HCT116 (cell line): Measurements from ENCODE around the gene PRCP. TPM values are rescaled to one million over a fixed set of nuclear protein-coding genes. Genes with fewer than 3 reads are reported as not detected.

Experiments
- ATAC-seq: fragments of 200-7000 bp; cut with Tn5 transposase; 2 replicates; pipeline ENCODE4 v1.9.1; 2020; ENCODE audit warnings: mild to moderate bottlenecking, moderate library complexity
- BruUV-seq: library from RNA; stranded (reverse); fragments of 400-500 nt; replicated peaks from 2 replicates; lab custom pipeline; 2021; lab: Mats Ljungman, UMichigan
- CTCF ChIA-PET: fragments of 300-600 bp; sonication (Branson Sonifier 250); formaldehyde crosslinking; loops from one replicate; lab custom pipeline; 2021; ENCODE audit warnings: antibody characterized with exemption; lab: Charles Lee
- POLR2A ChIA-PET: fragments of 300-600, 350-600 bp; sonication (Branson Sonifier 250); formaldehyde crosslinking; loops from one replicate; lab custom pipeline; 2021; ENCODE audit warnings: antibody characterized with exemption; lab: Charles Lee
- RAD21 ChIA-PET, 2 experiments: fragments of 300-600 bp; sonication (Branson Sonifier 250); formaldehyde crosslinking; loops; one replicate each; lab custom pipeline; 2023; ENCODE audit warnings: low total read pairs in 2 of 2; ENCODE audit not compliant: uncharacterized antibody in 2 of 2, unreplicated experiment in 2 of 2, low non-redundant PET in 1 of 2; lab: Charles Lee
- DNase-seq: peaks from one replicate; pipeline ENCODE4 v3.0.0-alpha.2; 2010; ENCODE audit warnings: low read depth, low spot score
- H2AFZ ChIP-seq: fragments of 200-600 bp; shearing (Covaris generic), sonication (generic); 2 replicates; pipeline ENCODE4 v1.6.1; 2017; ENCODE audit warnings: low read depth, mixed run types, mixed read lengths, antibody characterized with exemption, low read length; ENCODE audit not compliant: poor library complexity, severe bottlenecking
- H3K27ac ChIP-seq: 2 replicates; pipeline ENCODE4 v1.5.1; 2012; ENCODE audit warnings: low read depth, low read length
- H3K27me3 ChIP-seq: fragments of 200-600 bp; sonication (generic); 2 replicates; pipeline ENCODE4 v1.6.1; 2016; ENCODE audit warnings: mixed run types, low read length, mixed read lengths; ENCODE audit not compliant: insufficient read depth
- H3K36me3 ChIP-seq, 2 experiments: fragments of 200-500 bp in 1 of 2; fragments of 200-600 bp in 1 of 2; sonication (Bioruptor generic) in 1 of 2; sonication (generic) in 1 of 2; 2 replicates each; pipeline versions ENCODE4 v1.5.1 to v1.6.1; 2014 to 2016; ENCODE audit warnings: low read length in 2 of 2, inconsistent platforms in 1 of 2, mixed read lengths in 1 of 2, mixed run types in 1 of 2; ENCODE audit not compliant: insufficient read depth in 2 of 2, control insufficient read depth in 1 of 2
- H3K4me1 ChIP-seq, 2 experiments: fragments of 200-600 bp in 1 of 2; sonication (generic) in 1 of 2; 2 replicates each; pipeline versions ENCODE4 v1.5.1 to v1.6.1; 2012 to 2017; ENCODE audit warnings: low read length in 2 of 2, inconsistent platforms in 1 of 2, mild to moderate bottlenecking in 1 of 2, mixed read lengths in 1 of 2, mixed run types in 1 of 2, moderate library complexity in 1 of 2; ENCODE audit not compliant: insufficient read depth in 2 of 2, control insufficient read depth in 1 of 2
- H3K4me2 ChIP-seq: fragments of 200-600 bp; sonication (generic); 2 replicates; pipeline ENCODE4 v1.6.1; 2017; ENCODE audit warnings: mixed run types, low read length, mixed read lengths
- H3K4me3 ChIP-seq, 2 experiments: fragments of 200-600 bp in 1 of 2; sonication (generic) in 1 of 2; replicated peaks in 1 of 2; 2 replicates each; pipeline ENCODE4 v1.5.1; 2011 to 2016; ENCODE audit warnings: low read length in 2 of 2, control low read depth in 1 of 2, low read depth in 1 of 2, mild to moderate bottlenecking in 1 of 2, mixed read lengths in 1 of 2, mixed run types in 1 of 2
- H3K79me2 ChIP-seq: fragments of 200-600 bp; sonication (generic); 2 replicates; pipeline ENCODE4 v1.6.1; 2017; ENCODE audit warnings: mild to moderate bottlenecking, mixed run types, low read length, moderate library complexity, mixed read lengths; ENCODE audit not compliant: insufficient read depth
- H3K9ac ChIP-seq: fragments of 200-600 bp; sonication (generic); 2 replicates; pipeline ENCODE4 v1.6.1; 2016; ENCODE audit warnings: low read length, mixed read lengths
- H3K9me2 ChIP-seq: fragments of 200-600 bp; sonication (generic), shearing (Covaris generic); 2 replicates; pipeline ENCODE4 v1.6.1; 2017; ENCODE audit warnings: mixed run types, mild to moderate bottlenecking, moderate library complexity; ENCODE audit not compliant: insufficient read depth
- H3K9me3 ChIP-seq, 2 experiments: fragments of 200-500 bp in 1 of 2; fragments of 200-600 bp in 1 of 2; sonication (Bioruptor generic) in 1 of 2; sonication (generic) in 1 of 2; 2 replicates each; pipeline ENCODE4 v1.6.1; 2014 to 2017; ENCODE audit warnings: low read length in 2 of 2, mixed read lengths in 2 of 2, inconsistent platforms in 1 of 2, low read depth in 1 of 2, mild to moderate bottlenecking in 1 of 2, mixed run types in 1 of 2, moderate library complexity in 1 of 2; ENCODE audit not compliant: control insufficient read depth in 1 of 2, insufficient read depth in 1 of 2
- H4K20me1 ChIP-seq: fragments of 200-600 bp; sonication (generic), shearing (Covaris generic); 2 replicates; pipeline ENCODE4 v1.6.1; 2017; ENCODE audit warnings: mixed run types, mild to moderate bottlenecking, moderate library complexity; ENCODE audit not compliant: insufficient read depth
- CEBPB ChIP-seq: IDR thresholded peaks from 2 replicates; pipeline ENCODE4 v1.6.1; 2012; ENCODE audit warnings: low read depth
- ELF1 ChIP-seq: IDR thresholded peaks from 2 replicates; pipeline ENCODE4 v1.6.1; 2012; ENCODE audit warnings: low read depth, borderline replicate concordance
- JUND ChIP-seq: IDR thresholded peaks from 2 replicates; pipeline ENCODE4 v1.6.1; 2012
- POLR2A ChIP-seq: IDR thresholded peaks from 2 replicates; pipeline ENCODE4 v1.7.0; 2011; ENCODE audit warnings: borderline replicate concordance; ENCODE audit not compliant: insufficient read depth, insufficient read length; ENCODE audit errors: extremely low read depth
- POLR2AphosphoS5 ChIP-seq: IDR thresholded peaks from 2 replicates; pipeline ENCODE4 v1.6.1; 2011; ENCODE audit warnings: mild to moderate bottlenecking, low read depth, low read length, moderate library complexity
- SP1 ChIP-seq: IDR thresholded peaks from 2 replicates; pipeline ENCODE4 v1.6.1; 2012; ENCODE audit warnings: low read depth
- TCF7L2 ChIP-seq: IDR thresholded peaks from 2 replicates; pipeline ENCODE4 v1.7.0; 2011; ENCODE audit warnings: borderline replicate concordance, inconsistent platforms; ENCODE audit not compliant: insufficient read depth, insufficient read length; ENCODE audit errors: extremely low read depth
- YY1 ChIP-seq: IDR thresholded peaks from 2 replicates; pipeline ENCODE4 v1.6.1; 2011; ENCODE audit warnings: low read length, low read depth, moderate library complexity, mild to moderate bottlenecking; ENCODE audit not compliant: insufficient replicate concordance; ENCODE audit errors: extremely low read depth
- ZFX ChIP-seq: fragments of 450-650 bp; IDR thresholded peaks from 2 replicates; pipeline ENCODE4 v1.6.1; 2017
- ZNF274 ChIP-seq: fragments of 200-500 bp; sonication (Bioruptor generic); IDR thresholded peaks from 2 replicates; pipeline ENCODE4 v1.6.1; 2014; ENCODE audit warnings: mild to moderate bottlenecking, low read depth, low read length, inconsistent platforms
- intact Hi-C: fragments of 100-400 bp; cut with micrococcal nuclease; formaldehyde crosslinking; loops from 2 replicates; pipeline ENCODE4 v1.10.0; 2022
- total RNA-seq: library from RNA; stranded (reverse); gene quantifications from one replicate; pipeline ENCODE4 v1.2.1, GENCODE V29; 2021; ENCODE audit not compliant: unreplicated experiment
- TF ChIP-seq, protein P1 (sequence below): IDR thresholded peaks from 2 replicates; pipeline ENCODE4 v1.6.1; 2012
- TF ChIP-seq, protein P2 (sequence below): IDR thresholded peaks from 2 replicates; pipeline ENCODE4 v1.6.1; 2012; ENCODE audit warnings: low read depth

Gene PRCP
- total RNA-seq, 1 experiment from 2014 or later, result 50.0 TPM

DNA sequence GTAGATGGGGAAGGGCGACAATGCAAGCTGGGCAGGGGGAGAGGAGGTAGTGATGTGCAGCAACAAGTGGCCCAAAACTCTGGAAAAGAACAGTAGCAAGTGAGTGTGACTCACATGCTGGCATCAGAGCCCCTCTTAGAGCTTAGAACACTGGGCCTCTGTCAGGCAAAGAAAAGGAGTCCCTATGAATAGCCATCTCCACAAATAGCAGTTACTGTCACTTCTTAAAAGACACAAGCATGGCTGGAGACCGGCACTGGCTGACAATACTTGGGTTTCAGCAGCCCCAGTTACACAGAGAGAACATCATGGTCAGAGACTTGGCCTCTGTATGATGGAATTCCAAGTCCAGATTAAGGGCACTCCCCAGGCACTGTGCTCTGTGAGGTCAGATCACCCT, 58.2 kb downstream of the PRCP start:
- intact Hi-C loops, result no loop called here
- H3K36me3 ChIP-seq, result no peaks in the 10 kb centered on the region
- no peak for TF ChIP-seq ZNF274
- TF ChIP-seq, protein P1, sequence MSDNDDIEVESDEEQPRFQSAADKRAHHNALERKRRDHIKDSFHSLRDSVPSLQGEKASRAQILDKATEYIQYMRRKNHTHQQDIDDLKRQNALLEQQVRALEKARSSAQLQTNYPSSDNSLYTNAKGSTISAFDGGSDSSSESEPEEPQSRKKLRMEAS, result no peak
- TF ChIP-seq CEBPB, result no peak
- TF ChIP-seq ZFX, result no peak
- no peak for TF ChIP-seq SP1
- TF ChIP-seq POLR2AphosphoS5, result no peak
- no peak overlapping the region for H3K27ac ChIP-seq
- H3K4me3 ChIP-seq, result no peak overlapping the region
- POLR2A ChIA-PET, result no interaction called here
- RAD21 ChIA-PET, result no interaction called here
- H2AFZ ChIP-seq, result no peak overlapping the region
- H4K20me1 ChIP-seq, result no peaks in the 10 kb centered on the region
- H3K4me2 ChIP-seq, result no peak overlapping the region
- BruUV-seq, result no TSS peak
- no peaks in the 10 kb centered on the region for H3K4me1 ChIP-seq
- no peaks in the 10 kb centered on the region for H3K27me3 ChIP-seq
- no peak overlapping the region for H3K9ac ChIP-seq
- no peaks in the 10 kb centered on the region for H3K9me3 ChIP-seq
- DNase-seq (no peak), ATAC-seq (no peak)
- no peaks in the 10 kb centered on the region for H3K9me2 ChIP-seq
- H3K79me2 ChIP-seq, result no peaks in the 10 kb centered on the region
- CTCF ChIA-PET, result interaction anchor here (1.2 kb wide), 1 partner anchor 26 kb away, joined by 4 read pairs; no protein-coding TSS in a partner anchor

DNA sequence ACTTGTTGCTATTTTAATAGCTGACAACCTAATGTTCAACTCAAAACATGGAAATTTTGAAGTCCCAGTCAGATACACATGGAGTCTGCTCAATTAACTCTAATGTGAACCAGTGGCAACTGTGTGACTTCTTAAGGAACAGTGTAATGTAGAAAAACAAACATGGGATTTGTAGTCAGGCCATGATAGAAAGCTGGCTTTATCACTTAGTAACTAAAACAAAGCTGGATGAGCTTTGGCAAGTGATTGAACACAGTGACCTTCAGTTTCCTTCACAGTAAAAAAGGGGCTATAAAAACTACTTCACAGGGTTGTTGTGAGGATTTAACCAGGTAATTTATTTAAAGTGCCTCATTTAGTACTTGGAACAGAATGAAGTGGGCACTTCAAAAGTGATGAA, 62.6 kb downstream of the PRCP start:
- Histone ChIP-seq H3K79me2 (no peaks in the 10 kb centered on the region), H3K36me3 (no peaks in the 10 kb centered on the region), H3K9me2 (no peaks in the 10 kb centered on the region), H4K20me1 (no peaks in the 10 kb centered on the region), H3K4me1 (no peaks in the 10 kb centered on the region), H3K27ac (no peak overlapping the region), H3K27me3 (no peaks in the 10 kb centered on the region), H3K9me3 (no peaks in the 10 kb centered on the region), H3K4me2 (no peak overlapping the region), H3K4me3 (no peak overlapping the region)
- no TSS peak for BruUV-seq
- DNase-seq, result no peak
- ATAC-seq, result no peak
- ChIA-PET CTCF (no interaction called here), POLR2A (no interaction called here)
- intact Hi-C loops, result no loop called here
- no peak for TF ChIP-seq ELF1
- no peak for TF ChIP-seq POLR2A
- TF ChIP-seq TCF7L2, result no peak
- TF ChIP-seq, protein P2, sequence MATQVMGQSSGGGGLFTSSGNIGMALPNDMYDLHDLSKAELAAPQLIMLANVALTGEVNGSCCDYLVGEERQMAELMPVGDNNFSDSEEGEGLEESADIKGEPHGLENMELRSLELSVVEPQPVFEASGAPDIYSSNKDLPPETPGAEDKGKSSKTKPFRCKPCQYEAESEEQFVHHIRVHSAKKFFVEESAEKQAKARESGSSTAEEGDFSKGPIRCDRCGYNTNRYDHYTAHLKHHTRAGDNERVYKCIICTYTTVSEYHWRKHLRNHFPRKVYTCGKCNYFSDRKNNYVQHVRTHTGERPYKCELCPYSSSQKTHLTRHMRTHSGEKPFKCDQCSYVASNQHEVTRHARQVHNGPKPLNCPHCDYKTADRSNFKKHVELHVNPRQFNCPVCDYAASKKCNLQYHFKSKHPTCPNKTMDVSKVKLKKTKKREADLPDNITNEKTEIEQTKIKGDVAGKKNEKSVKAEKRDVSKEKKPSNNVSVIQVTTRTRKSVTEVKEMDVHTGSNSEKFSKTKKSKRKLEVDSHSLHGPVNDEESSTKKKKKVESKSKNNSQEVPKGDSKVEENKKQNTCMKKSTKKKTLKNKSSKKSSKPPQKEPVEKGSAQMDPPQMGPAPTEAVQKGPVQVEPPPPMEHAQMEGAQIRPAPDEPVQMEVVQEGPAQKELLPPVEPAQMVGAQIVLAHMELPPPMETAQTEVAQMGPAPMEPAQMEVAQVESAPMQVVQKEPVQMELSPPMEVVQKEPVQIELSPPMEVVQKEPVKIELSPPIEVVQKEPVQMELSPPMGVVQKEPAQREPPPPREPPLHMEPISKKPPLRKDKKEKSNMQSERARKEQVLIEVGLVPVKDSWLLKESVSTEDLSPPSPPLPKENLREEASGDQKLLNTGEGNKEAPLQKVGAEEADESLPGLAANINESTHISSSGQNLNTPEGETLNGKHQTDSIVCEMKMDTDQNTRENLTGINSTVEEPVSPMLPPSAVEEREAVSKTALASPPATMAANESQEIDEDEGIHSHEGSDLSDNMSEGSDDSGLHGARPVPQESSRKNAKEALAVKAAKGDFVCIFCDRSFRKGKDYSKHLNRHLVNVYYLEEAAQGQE, result no peak
- no peak for TF ChIP-seq CEBPB
- TF ChIP-seq YY1, result no peak
- TF ChIP-seq JUND, result no peak
- no peak for TF ChIP-seq SP1
- TF ChIP-seq, all 23 proteins: peak for 0
- no peak overlapping the region for H2AFZ ChIP-seq
- RAD21 ChIA-PET, result no interaction called here
- no peak overlapping the region for H3K9ac ChIP-seq
